Measurements from ENCODE around the gene SAMD11.

The SAMD11 gene

DNA sequence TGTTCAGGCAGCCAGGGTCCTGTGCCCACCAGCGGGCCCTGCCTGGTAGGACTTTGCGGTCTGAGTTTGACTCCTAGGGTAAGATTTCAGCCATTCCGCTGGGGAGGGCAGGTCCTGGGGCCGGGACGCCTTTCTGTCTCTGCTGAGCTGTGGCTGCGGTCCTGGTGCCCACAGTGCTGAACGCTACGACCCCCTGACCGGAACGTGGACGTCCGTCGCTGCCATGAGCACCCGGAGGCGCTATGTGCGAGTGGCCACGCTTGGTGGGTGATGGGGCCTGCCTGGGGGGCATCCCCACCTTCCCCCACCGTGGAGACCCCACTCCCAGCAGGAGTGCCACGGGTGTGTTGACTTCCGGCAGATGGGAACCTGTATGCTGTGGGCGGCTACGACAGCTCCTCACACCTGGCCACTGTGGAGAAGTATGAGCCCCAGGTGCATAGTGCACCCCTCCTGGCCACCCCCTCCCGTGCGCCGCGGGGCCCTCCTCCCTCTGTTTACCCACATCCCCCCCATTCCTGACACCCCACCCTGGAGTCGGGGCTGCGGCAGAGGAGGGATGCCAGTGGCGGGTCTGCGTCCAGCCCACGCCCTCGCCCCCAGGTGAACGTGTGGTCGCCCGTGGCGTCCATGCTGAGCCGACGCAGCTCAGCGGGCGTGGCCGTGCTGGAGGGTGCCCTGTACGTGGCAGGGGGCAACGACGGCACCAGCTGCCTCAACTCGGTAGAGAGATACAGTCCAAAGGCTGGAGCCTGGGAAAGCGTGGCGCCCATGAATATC is 40.2 kb downstream of the SAMD11 start:
- H3K9ac ChIP-seq (ENCODE audit: low read depth, low read length, poor library complexity, severe bottlenecking) = no peak overlapping the region
- H4K20me1 ChIP-seq (ENCODE audit: insufficient read depth, low read length, poor library complexity, severe bottlenecking) = peaks cover under 1% of the 10 kb centered on the region
- no peaks in the 10 kb centered on the region for H3F3A ChIP-seq (ENCODE audit: low read depth)
- no peak overlapping the region for H3K4me2 ChIP-seq (ENCODE audit: low read depth, low read length, poor library complexity, severe bottlenecking)
- H3K4me3 ChIP-seq (ENCODE audit: low read length, poor library complexity, severe bottlenecking) = no peak overlapping the region
- no peaks in the 10 kb centered on the region for H3K9me2 ChIP-seq (replicated peaks; ENCODE audit: low read depth, low read length)
- no peaks in the 10 kb centered on the region for H3K9me3 ChIP-seq (ENCODE audit: insufficient read depth, low read depth, low read length)
- H3K79me2 ChIP-seq (ENCODE audit: insufficient read depth, low read length) = peaks cover 1% of the 10 kb centered on the region
- no peak overlapping the region for H2AFZ ChIP-seq (ENCODE audit: low read length)
- no peaks in the 10 kb centered on the region for H3K36me3 ChIP-seq (ENCODE audit: insufficient read depth, low read length)
- peaks cover 18% of the 10 kb centered on the region for H3K4me1 ChIP-seq (ENCODE audit: insufficient read depth, low read length, poor library complexity, severe bottlenecking)
- no peaks in the 10 kb centered on the region for H3K27me3 ChIP-seq (ENCODE audit: insufficient read depth, low read length, poor library complexity, severe bottlenecking)
- TF ChIP-seq, protein P1, sequence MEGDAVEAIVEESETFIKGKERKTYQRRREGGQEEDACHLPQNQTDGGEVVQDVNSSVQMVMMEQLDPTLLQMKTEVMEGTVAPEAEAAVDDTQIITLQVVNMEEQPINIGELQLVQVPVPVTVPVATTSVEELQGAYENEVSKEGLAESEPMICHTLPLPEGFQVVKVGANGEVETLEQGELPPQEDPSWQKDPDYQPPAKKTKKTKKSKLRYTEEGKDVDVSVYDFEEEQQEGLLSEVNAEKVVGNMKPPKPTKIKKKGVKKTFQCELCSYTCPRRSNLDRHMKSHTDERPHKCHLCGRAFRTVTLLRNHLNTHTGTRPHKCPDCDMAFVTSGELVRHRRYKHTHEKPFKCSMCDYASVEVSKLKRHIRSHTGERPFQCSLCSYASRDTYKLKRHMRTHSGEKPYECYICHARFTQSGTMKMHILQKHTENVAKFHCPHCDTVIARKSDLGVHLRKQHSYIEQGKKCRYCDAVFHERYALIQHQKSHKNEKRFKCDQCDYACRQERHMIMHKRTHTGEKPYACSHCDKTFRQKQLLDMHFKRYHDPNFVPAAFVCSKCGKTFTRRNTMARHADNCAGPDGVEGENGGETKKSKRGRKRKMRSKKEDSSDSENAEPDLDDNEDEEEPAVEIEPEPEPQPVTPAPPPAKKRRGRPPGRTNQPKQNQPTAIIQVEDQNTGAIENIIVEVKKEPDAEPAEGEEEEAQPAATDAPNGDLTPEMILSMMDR (conservative IDR thresholded peaks at IDR 0.05; ENCODE audit: low read length) = no peak
- no peak for TF ChIP-seq EZH2phosphoT487 (IDR thresholded peaks at IDR 0.05; ENCODE audit: borderline replicate concordance)

DNA sequence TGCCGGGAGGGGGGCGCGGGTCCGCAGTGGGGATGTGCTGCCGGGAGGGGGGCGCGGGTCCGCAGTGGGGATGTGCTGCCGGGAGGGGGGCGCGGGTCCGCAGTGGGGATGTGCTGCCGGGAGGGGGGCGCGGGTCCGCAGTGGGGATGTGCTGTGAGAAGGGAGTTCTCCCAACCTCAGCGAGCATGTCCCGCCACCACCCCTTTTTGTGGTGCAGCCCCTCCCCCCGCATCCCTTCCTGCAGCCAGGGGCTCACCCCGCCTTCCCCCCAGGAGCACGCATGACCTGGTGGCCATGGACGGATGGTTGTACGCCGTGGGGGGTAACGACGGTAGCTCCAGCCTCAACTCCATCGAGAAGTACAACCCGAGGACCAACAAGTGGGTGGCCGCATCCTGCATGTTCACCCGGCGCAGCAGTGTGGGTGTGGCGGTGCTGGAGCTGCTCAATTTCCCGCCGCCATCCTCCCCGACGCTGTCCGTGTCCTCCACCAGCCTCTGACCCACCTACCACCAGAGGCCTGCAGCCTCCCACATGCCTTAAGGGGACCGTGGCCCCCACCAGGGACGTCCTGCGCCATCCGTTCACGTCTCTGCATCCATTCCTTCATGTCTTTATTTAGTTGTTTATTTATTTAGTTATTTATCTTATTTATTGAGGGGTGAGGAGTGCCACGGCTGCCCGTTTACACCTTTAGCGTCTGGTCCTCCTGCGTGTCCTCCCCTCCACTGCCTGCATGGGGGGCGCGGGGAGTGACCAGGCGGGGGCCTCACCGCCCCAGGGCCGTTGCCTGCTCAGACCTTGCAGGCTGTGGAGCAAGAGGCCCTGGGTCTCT is 41.2 kb downstream of the SAMD11 start:
- Histone ChIP-seq H3K79me2 (ENCODE audit: insufficient read depth, low read length) (no peaks in the 10 kb centered on the region), H3K27me3 (ENCODE audit: insufficient read depth, low read length, poor library complexity, severe bottlenecking) (no peaks in the 10 kb centered on the region), H3K4me3 (ENCODE audit: low read length, poor library complexity, severe bottlenecking) (no peak overlapping the region), H3K9me2 (replicated peaks; ENCODE audit: low read depth, low read length) (no peaks in the 10 kb centered on the region), H2AFZ (ENCODE audit: low read length) (no peak overlapping the region), H3K4me2 (ENCODE audit: low read depth, low read length, poor library complexity, severe bottlenecking) (no peak overlapping the region), H3K9ac (ENCODE audit: low read depth, low read length, poor library complexity, severe bottlenecking) (no peak overlapping the region), H3F3A (ENCODE audit: low read depth) (no peaks in the 10 kb centered on the region), H3K4me1 (ENCODE audit: insufficient read depth, low read length, poor library complexity, severe bottlenecking) (peaks cover 18% of the 10 kb centered on the region), H3K36me3 (ENCODE audit: insufficient read depth, low read length) (no peaks in the 10 kb centered on the region), H4K20me1 (ENCODE audit: insufficient read depth, low read length, poor library complexity, severe bottlenecking) (no peaks in the 10 kb centered on the region), H3K9me3 (ENCODE audit: insufficient read depth, low read depth, low read length) (no peaks in the 10 kb centered on the region)
- TF ChIP-seq, protein P1 (conservative IDR thresholded peaks at IDR 0.05; ENCODE audit: low read length) = no peak
- no peak for TF ChIP-seq EZH2phosphoT487 (IDR thresholded peaks at IDR 0.05; ENCODE audit: borderline replicate concordance)

DNA sequence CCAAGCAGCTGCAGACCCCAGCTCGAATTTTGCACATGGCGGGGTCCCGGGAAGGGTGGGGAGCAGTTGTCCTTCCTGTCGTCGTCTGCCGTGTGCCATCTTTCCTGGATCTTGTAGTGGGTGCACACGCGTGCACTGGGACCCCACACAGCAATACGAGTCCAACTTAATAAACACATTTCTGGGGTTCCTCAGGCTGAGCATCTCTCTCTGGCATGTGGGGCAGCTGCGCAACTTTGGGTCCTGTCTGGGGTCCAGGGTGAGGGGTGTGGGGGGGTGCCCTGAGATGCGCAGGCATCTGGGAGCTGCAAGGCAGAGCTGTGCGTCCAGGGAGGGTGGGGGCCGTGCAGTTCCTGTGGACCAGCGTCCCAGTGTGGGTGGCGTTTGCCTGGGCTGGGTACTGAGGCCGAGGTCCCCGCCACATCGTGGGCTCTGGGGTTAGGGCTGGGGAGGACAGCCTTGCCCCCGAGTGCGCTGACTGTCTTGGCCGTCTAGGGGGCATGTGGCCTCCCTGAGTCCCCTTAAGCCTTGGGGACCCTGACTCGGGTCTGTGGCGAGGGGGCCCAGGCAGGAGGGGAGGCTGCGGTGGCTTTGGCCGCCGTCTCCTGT is 41.9 kb downstream of the SAMD11 start:
- Histone ChIP-seq H3F3A (ENCODE audit: low read depth) (no peaks in the 10 kb centered on the region), H3K9me2 (replicated peaks; ENCODE audit: low read depth, low read length) (no peaks in the 10 kb centered on the region), H3K36me3 (ENCODE audit: insufficient read depth, low read length) (no peaks in the 10 kb centered on the region), H2AFZ (ENCODE audit: low read length) (no peak overlapping the region), H3K4me3 (ENCODE audit: low read length, poor library complexity, severe bottlenecking) (no peak overlapping the region), H3K9ac (ENCODE audit: low read depth, low read length, poor library complexity, severe bottlenecking) (no peak overlapping the region), H3K9me3 (ENCODE audit: insufficient read depth, low read depth, low read length) (no peaks in the 10 kb centered on the region), H4K20me1 (ENCODE audit: insufficient read depth, low read length, poor library complexity, severe bottlenecking) (no peaks in the 10 kb centered on the region), H3K4me1 (ENCODE audit: insufficient read depth, low read length, poor library complexity, severe bottlenecking) (peaks cover 18% of the 10 kb centered on the region), H3K4me2 (ENCODE audit: low read depth, low read length, poor library complexity, severe bottlenecking) (no peak overlapping the region), H3K27me3 (ENCODE audit: insufficient read depth, low read length, poor library complexity, severe bottlenecking) (no peaks in the 10 kb centered on the region), H3K79me2 (ENCODE audit: insufficient read depth, low read length) (no peaks in the 10 kb centered on the region)
- TF ChIP-seq, protein P1 (conservative IDR thresholded peaks at IDR 0.05; ENCODE audit: low read length) = no peak
- TF ChIP-seq EZH2phosphoT487 (IDR thresholded peaks at IDR 0.05; ENCODE audit: borderline replicate concordance) = no peak
